HG03066 (cell line): ENCODE data around the gene IMP4.

ENCODE experiments used
- ATAC-seq: cut with Tn5 transposase; IDR thresholded peaks from one replicate; pipeline ENCODE4 v1.9.1; 2021; ENCODE audit warnings: low read depth; ENCODE audit not compliant: unreplicated experiment

The IMP4 gene

DNA sequence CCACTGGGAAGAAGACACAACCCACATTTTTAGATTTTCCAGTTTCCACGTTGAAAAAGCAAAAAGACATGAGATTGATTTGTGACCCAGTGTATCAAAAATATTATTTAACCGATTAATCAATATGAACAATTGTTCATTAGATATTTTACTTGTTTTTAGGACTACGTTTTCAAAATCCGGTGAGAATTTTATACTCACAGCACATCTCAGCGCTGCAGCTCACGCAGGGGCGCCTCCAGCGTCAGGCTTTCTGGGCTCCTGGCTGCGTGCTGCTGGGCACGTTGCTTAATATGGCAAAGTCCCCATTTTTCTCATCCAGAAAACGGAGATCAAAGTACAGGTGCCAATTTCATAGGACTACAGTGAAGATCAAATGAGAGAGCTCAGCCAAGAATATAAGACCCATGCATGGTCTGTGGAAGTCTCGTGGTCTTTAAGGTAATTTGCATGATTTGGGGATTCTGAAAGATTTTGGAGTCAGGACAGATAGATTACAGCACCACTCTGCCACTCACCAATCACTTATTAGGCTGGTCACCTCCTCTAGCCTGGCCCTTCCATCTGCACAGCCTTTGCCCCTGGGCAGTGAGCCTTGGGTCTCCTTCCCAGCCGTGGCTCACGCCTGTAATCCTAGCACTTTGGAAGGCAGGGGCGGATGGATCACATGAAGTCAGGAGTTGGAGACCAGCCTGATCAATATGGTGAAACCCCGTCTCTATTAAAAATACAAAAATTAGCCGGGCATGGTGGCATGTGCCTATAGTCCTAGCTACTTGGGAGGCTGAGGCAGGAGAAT lies 49.4 kb downstream of the IMP4 start:
- no peak for ATAC-seq

DNA sequence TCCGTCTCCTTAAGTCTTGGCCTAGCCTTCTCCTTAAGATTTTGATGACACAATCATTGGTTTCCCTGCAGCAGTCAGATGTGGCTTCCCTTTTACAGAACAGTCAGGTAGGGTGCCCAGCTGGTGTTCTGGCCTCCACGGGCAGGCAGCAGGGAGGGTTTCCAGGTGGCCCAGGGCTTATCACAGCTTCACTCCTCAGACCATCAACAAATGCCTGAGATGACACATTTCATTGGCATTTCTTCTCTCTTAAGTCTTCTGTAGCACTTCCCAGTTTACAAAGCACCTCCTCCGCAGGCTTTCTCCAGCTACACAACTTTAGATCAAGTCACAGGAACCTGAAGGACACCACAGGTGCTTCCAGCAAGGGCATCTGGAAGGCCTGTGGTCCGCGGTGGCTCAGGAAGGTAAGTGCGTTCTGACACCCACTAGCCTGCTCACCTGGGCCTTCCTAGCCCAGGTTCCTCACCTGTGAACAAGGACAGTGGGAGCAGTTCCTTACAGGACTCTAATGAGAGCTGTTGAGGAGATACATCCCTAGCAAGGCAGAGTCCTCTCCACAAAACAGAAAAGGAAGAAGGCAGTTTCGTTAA lies 50.7 kb downstream of the IMP4 start:
- ATAC-seq = no peak
